ENCODE results near the gene MAD1L1. TPM values are rescaled to one million over a fixed set of nuclear protein-coding genes. Genes with fewer than 3 reads are reported as not detected.

MAD1L1 gene
- total and polyA plus RNA-seq, 10 donors = 47.3 to 118 (median 68.2) TPM

DNA sequence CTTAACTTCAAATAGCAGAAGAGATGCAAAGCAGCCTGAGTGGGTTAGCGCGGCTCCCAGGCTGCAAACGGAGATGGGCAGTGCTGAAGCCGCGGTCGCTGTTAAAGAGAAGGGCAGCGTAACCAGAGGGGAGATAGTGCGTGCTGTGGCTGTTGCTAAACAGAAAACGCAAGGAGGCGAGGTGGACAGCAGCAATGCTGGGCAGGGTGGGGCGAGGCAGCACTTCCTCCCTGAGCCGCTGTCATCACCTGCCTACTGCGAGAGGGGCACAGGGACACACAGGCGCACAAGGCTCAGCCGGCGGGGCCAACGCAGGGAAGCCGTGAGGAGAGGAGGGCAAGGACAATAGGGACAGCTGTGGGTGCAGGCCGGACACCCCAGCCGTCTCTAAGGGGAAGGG, 137.3 kb downstream of the MAD1L1 start:
- Histone ChIP-seq H3K27ac (no peak overlapping the region), H3K4me3 (no peak overlapping the region), H3K9me3 (no peaks in the 10 kb centered on the region), H3K4me1 (peaks cover 12 to 40% (median 32%) of the 10 kb centered on the region in 6 donors), H3K36me3 (peaks cover 0 to 16% (median 0%) of the 10 kb centered on the region in 6 donors), H3K27me3 (replicated peaks in 1 of 7) (no peaks in the 10 kb centered on the region)
- WGBS, 5 donors = 79 to 89% (median 88%) methylated on average over 20 of the region's 20 CpGs
- DNase-seq = no peak
- TF ChIP-seq POLR2AphosphoS5 (IDR thresholded peaks at IDR 0.05) (no peak), POLR2A (IDR thresholded peaks at IDR 0.05) (no peak)
- TF ChIP-seq, protein P1, sequence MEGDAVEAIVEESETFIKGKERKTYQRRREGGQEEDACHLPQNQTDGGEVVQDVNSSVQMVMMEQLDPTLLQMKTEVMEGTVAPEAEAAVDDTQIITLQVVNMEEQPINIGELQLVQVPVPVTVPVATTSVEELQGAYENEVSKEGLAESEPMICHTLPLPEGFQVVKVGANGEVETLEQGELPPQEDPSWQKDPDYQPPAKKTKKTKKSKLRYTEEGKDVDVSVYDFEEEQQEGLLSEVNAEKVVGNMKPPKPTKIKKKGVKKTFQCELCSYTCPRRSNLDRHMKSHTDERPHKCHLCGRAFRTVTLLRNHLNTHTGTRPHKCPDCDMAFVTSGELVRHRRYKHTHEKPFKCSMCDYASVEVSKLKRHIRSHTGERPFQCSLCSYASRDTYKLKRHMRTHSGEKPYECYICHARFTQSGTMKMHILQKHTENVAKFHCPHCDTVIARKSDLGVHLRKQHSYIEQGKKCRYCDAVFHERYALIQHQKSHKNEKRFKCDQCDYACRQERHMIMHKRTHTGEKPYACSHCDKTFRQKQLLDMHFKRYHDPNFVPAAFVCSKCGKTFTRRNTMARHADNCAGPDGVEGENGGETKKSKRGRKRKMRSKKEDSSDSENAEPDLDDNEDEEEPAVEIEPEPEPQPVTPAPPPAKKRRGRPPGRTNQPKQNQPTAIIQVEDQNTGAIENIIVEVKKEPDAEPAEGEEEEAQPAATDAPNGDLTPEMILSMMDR (IDR thresholded peaks at IDR 0.05 in 8 of 11, conservative IDR thresholded peaks at IDR 0.05 in 3 of 11) = no peak
- intact Hi-C loops (cut with DNase I; ENCODE audit: low total_unique reads) = no loop called here

DNA sequence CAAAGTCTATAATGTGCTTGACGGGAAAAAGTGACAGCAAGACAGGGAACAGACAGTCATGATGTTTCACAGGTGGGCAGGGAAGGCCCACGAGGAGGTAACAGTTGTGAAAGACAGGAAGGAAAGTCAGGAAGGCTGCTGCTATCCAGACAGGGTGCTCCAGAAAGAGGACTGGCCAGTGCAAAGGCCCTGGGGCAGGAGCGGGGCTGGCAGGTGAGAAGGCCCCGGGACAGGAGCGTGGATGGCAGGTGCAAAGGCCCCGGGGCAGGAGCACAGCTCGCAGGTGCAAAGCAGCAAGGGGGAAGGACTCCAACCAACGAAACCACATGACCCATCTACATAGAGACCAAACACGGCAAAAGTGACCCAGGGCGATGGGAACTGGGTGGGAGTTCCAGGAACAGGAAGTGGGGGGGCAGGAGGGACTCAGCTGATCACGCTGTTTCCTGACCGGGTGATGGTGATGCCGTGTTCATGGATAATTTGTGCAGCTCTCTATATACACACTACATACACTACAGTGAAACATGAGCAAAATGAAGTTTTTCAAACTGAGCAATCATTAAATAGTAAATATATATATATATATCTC, 138.2 kb downstream of the MAD1L1 start:
- Histone ChIP-seq H3K9me3 (no peaks in the 10 kb centered on the region), H3K27me3 (replicated peaks in 1 of 7) (no peaks in the 10 kb centered on the region), H3K27ac (no peak overlapping the region), H3K36me3 (peaks cover 0 to 22% (median 0%) of the 10 kb centered on the region in 6 donors), H3K4me3 (no peak overlapping the region), H3K4me1 (peaks cover 3 to 31% (median 24%) of the 10 kb centered on the region in 6 donors)
- intact Hi-C loops (cut with DNase I; ENCODE audit: low total_unique reads) = no loop called here
- no peak for DNase-seq
- WGBS, 5 donors = 74 to 81% (median 80%) methylated on average over 13 of the region's 13 CpGs
- no peak for TF ChIP-seq POLR2A (IDR thresholded peaks at IDR 0.05)
- TF ChIP-seq, protein P1 (IDR thresholded peaks at IDR 0.05 in 8 of 11, conservative IDR thresholded peaks at IDR 0.05 in 3 of 11) = no peak
- no peak for TF ChIP-seq POLR2AphosphoS5 (IDR thresholded peaks at IDR 0.05)

DNA sequence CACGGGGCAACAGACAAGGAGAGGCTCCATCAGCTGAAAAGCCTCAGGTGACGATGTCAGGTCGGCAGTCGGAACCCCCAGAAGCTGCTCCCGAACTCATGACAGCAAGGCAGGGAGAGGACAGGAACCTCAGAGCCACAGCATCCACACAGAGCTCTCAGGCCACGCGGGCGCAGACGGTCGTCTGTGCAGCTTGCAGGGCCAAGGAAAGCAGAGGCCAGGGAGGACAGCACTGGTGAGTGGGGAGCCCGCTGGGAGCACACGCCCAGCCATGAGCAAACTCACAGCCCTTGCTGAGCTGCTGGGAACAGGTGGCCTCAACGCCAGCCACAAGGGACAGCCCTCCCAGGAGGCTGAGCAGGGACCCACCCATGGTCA, 138.9 kb downstream of the MAD1L1 start:
- peaks cover 0 to 25% (median 16%) of the 10 kb centered on the region in 6 donors for H3K4me1 ChIP-seq
- no peak overlapping the region for H3K4me3 ChIP-seq
- no peak for DNase-seq
- no peaks in the 10 kb centered on the region for H3K9me3 ChIP-seq
- no peak overlapping the region for H3K27ac ChIP-seq
- TF ChIP-seq POLR2AphosphoS5 (IDR thresholded peaks at IDR 0.05) (no peak), POLR2A (IDR thresholded peaks at IDR 0.05) (no peak)
- TF ChIP-seq, protein P1 (IDR thresholded peaks at IDR 0.05 in 8 of 11, conservative IDR thresholded peaks at IDR 0.05 in 3 of 11) = no peak
- no peaks in the 10 kb centered on the region for H3K27me3 ChIP-seq (replicated peaks in 1 of 7)
- H3K36me3 ChIP-seq = peaks cover 0 to 22% (median 0%) of the 10 kb centered on the region in 6 donors
- WGBS, 5 donors = 91 to 94% (median 93%) methylated on average over 11 to 13 of the region's 13 CpGs
- intact Hi-C loops (cut with DNase I; ENCODE audit: low total_unique reads) = no loop called here

- H3K4me1 ChIP-seq = peaks cover 0 to 25% (median 11%) of the 10 kb centered on the region in 6 donors
- intact Hi-C loops (cut with DNase I; ENCODE audit: low total_unique reads) = no loop called here
- WGBS, 5 donors = 72 to 85% (median 76%) methylated on average over 15 of the region's 15 CpGs
- H3K27ac ChIP-seq = no peak overlapping the region
- TF ChIP-seq, protein P1 (IDR thresholded peaks at IDR 0.05 in 8 of 11, conservative IDR thresholded peaks at IDR 0.05 in 3 of 11) = no peak
- TF ChIP-seq POLR2A (IDR thresholded peaks at IDR 0.05) (no peak), POLR2AphosphoS5 (IDR thresholded peaks at IDR 0.05) (no peak)
- no peaks in the 10 kb centered on the region for H3K9me3 ChIP-seq
- no peak overlapping the region for H3K4me3 ChIP-seq
- DNase-seq = no peak
- no peaks in the 10 kb centered on the region for H3K27me3 ChIP-seq (replicated peaks in 1 of 7)
- H3K36me3 ChIP-seq = peaks cover 0 to 22% (median 0%) of the 10 kb centered on the region in 6 donors
Observed at GRCh38 chr7:2093215-2093842, 139.4 kb downstream of the MAD1L1 start.
